Measurements from ENCODE around the gene TOR1A.

Gene TOR1A

DNA sequence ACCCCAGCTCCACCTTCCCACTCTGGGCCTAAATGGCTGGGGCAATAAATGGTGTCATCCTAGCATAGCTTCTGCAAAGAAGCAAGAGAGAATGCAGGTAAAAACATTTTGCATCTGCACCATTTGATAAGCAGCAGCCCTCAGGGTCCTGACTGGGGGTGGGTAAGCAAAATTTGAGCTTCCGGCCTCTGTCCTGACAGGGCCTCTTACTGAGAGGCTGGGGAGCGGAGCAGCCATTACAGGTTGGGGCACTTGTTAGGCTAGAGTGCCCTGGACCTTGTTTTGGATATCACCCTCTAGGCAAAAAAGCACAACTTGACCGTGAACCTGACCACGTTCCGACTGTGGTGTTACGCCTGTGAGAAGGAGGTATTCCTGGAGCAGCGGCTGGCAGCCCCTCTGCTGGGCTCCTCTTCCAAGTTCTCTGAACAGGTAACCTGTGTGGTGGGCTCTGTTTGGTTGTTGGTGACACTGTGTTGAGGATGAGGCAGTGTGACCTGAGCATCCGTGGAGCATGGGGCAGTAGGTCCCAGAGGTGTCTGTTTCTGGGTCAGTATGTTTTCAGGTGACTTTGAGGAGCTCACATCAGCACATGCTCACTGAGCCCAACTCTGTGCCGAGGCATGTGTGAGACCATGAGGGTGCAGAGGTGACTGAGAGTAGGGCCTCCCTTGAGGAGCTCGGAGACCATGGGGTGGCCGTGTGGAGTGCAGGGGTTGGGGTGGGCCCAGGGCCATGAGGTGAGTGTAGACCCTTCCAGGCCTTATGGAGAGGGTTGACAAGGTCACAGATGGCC lies 34.4 kb upstream of the TOR1A start:
- TF ChIP-seq, protein P1, sequence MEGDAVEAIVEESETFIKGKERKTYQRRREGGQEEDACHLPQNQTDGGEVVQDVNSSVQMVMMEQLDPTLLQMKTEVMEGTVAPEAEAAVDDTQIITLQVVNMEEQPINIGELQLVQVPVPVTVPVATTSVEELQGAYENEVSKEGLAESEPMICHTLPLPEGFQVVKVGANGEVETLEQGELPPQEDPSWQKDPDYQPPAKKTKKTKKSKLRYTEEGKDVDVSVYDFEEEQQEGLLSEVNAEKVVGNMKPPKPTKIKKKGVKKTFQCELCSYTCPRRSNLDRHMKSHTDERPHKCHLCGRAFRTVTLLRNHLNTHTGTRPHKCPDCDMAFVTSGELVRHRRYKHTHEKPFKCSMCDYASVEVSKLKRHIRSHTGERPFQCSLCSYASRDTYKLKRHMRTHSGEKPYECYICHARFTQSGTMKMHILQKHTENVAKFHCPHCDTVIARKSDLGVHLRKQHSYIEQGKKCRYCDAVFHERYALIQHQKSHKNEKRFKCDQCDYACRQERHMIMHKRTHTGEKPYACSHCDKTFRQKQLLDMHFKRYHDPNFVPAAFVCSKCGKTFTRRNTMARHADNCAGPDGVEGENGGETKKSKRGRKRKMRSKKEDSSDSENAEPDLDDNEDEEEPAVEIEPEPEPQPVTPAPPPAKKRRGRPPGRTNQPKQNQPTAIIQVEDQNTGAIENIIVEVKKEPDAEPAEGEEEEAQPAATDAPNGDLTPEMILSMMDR (conservative IDR thresholded peaks at IDR 0.05; ENCODE audit: low read length) = no peak
- no peak overlapping the region for H3K4me3 ChIP-seq (ENCODE audit: low read length)
- no peak for DNase-seq (ENCODE audit: low read depth)

DNA sequence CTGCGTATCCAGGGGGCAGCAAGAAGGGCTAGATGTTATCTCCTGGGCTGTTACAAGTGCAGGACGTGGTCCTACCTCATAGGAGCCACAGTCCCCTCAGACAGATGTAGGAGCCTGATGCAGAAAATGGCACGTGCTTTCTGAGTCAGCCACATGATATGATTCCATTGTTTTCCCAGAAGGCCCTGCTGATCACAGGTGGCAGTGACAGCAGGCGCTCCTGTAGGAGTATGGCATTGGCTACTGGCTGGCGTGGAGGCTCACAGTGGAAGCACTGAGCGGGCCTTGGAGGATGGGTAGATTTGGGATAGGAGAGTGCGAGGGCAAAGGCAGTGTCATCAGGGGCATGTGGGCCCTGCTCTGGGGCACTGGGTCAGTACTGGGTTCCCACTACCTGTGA lies 33.3 kb upstream of the TOR1A start:
- H3K4me3 ChIP-seq (ENCODE audit: low read length) = no peak overlapping the region

DNA sequence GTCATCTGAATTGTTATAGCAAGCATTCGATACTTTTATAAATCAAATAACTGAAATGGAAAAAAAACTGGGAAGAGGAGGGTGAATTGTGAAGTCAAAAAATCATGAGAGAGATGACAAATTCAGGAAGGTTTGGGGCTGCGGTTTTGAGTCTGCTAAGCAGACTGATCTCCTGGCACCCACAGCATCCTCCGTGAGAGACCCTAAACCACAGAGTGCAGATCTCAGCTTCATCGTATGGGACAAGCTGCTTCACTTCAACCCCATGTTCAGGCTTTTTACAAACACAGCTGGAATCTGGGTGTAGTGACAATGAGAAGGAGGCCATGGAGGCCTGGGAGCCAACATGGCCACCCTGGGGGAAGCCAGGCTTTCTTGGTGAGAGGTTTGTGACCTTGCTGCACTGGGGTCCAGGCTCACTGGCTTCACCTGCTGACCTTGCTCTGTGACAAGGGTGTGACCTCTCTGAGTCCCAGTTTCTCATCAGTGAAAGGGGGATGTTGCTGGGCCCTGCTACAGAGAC lies 30.7 kb upstream of the TOR1A start:
- DNase-seq (ENCODE audit: low read depth) = no peak
- no peak overlapping the region for H3K4me3 ChIP-seq (ENCODE audit: low read length)
- TF ChIP-seq, protein P1 (conservative IDR thresholded peaks at IDR 0.05; ENCODE audit: low read length) = no peak

More for the DNA sequence above, 33.3 kb upstream of the TOR1A start:
- DNase-seq (ENCODE audit: low read depth) = no peak
- TF ChIP-seq, protein P1 (conservative IDR thresholded peaks at IDR 0.05; ENCODE audit: low read length) = no peak

DNA sequence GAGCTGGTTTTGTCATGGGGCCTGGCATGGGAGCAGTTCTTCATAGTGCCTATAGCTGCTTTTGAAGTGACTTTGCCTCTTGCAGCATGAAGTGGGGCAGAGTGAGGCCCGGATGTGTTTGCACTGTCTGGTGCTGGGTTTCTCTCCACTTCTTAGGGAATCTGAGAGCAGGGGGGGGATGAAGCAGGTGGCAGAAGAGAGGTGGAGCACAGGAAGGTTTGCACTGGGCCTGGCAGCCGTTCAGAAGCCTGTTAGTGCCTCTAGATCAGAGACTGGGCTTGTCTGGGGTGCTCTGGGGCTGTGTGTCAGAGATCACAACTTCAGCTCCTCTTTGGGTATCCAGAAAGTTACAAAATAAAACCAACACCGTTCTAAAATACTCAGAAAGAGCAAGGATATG lies 29.7 kb upstream of the TOR1A start:
- TF ChIP-seq, protein P1 (conservative IDR thresholded peaks at IDR 0.05; ENCODE audit: low read length) = no peak
- DNase-seq (ENCODE audit: low read depth) = no peak
- no peak overlapping the region for H3K4me3 ChIP-seq (ENCODE audit: low read length)

DNA sequence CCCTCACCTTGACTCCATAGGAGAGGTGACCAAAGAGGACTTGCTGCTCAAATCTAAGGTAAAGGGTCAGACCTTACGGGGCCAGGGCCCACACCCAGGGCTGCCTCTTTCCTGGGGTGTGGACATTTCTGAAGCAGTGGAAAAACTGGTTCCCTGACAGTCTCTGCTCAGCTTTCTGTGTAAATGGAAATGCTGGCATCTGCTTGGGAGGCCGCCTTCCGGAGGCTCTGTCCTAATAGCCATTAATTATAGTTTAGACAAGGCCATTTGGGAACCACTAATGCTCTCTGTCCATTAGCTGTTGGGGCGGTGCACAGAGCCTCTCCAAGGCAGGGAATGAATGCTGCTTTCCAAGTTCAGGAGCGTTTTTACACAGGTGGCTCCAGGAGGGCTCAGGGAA lies 28.6 kb upstream of the TOR1A start:
- TF ChIP-seq, protein P1 (conservative IDR thresholded peaks at IDR 0.05; ENCODE audit: low read length) = no peak
- no peak overlapping the region for H3K4me3 ChIP-seq (ENCODE audit: low read length)
- no peak for DNase-seq (ENCODE audit: low read depth)

DNA sequence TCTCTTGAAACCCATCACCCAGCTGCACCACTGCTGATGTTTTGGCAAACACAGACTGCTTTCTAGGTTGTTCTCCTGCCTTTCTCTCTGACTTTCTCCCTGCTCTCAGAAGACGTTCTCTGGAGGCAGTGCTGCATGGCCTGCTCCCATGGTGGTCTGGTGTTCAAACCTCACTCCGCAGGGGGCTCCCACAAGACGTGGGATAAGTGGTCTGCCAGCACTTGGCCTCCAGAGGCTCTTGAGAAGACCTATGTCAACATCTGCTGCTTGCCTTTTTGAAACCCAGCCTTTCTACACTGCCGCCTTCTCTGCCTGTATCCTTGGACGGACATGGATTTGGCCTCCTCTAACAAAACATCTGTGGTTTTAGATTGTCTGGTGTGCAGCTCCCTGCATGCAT lies 27.9 kb upstream of the TOR1A start:
- no peak overlapping the region for H3K4me3 ChIP-seq (ENCODE audit: low read length)
- TF ChIP-seq, protein P1 (conservative IDR thresholded peaks at IDR 0.05; ENCODE audit: low read length) = no peak
- DNase-seq (ENCODE audit: low read depth) = no peak
